SK-N-SH (cell line): ENCODE data around the gene WIPF3. TPM values are rescaled to one million over a fixed set of nuclear protein-coding genes. Genes with fewer than 3 reads are reported as not detected.

ENCODE experiments used
- CTCF ChIA-PET: fragments of 300-600, 350-600 bp; formaldehyde crosslinking; extraction: SDS; loops from one replicate; lab custom pipeline; 2021; lab: Yijun Ruan, JAX
- POLR2A ChIA-PET: fragments of 350-600 bp; sonication (Branson Sonifier 250); formaldehyde crosslinking; extraction: SDS; loops from one replicate; lab custom pipeline; 2020; ENCODE audit warnings: antibody characterized with exemption, inconsistent platforms; lab: Yijun Ruan, JAX
- DNase-seq: peaks from one replicate; pipeline ENCODE4 v3.0.0; 2012
- H2AFZ ChIP-seq: fragments of 200-600 bp; sonication (generic); 2 replicates; pipeline ENCODE4 v1.8.1; 2016; ENCODE audit warnings: antibody characterized with exemption, mild to moderate bottlenecking, low read depth
- H3F3A ChIP-seq: fragments of 200-600 bp; sonication (generic); replicated peaks from 2 replicates; pipeline ENCODE3; 2016; ENCODE audit warnings: antibody characterized with exemption, mild to moderate bottlenecking; ENCODE audit not compliant: insufficient read depth
- H3K27ac ChIP-seq, 2 experiments: fragments of 200-500 bp in 1 of 2; fragments of 200-600 bp in 1 of 2; sonication (Bioruptor generic) in 1 of 2; sonication (generic), shearing (Covaris generic) in 1 of 2; 2 replicates each; pipeline versions ENCODE4 v1.5.1 to v1.6.1; 2014 to 2016; ENCODE audit warnings: low read depth in 2 of 2, inconsistent platforms in 1 of 2, low read length in 1 of 2, mild to moderate bottlenecking in 1 of 2, mixed read lengths in 1 of 2
- H3K27me3 ChIP-seq: fragments of 200-600 bp; sonication (generic), shearing (Covaris generic); 2 replicates; pipeline ENCODE4 v1.6.1; 2016; ENCODE audit warnings: mixed run types; ENCODE audit not compliant: insufficient read depth
- H3K36me3 ChIP-seq, 2 experiments: fragments of 200-500 bp in 1 of 2; fragments of 200-600 bp in 1 of 2; sonication (Bioruptor generic) in 1 of 2; sonication (generic) in 1 of 2; replicated peaks in 1 of 2; 2 replicates each; pipeline versions ENCODE3 to v1.5.1; 2014 to 2016; ENCODE audit warnings: low read length in 1 of 2, mild to moderate bottlenecking in 1 of 2; ENCODE audit not compliant: insufficient read depth in 2 of 2, control insufficient read depth in 1 of 2
- H3K4me1 ChIP-seq, 2 experiments: fragments of 200-500 bp in 1 of 2; fragments of 200-600 bp in 1 of 2; sonication (Bioruptor generic) in 1 of 2; sonication (generic), shearing (Covaris generic) in 1 of 2; 2 replicates each; pipeline versions ENCODE4 v1.5.1 to v1.6.1; 2014 to 2016; ENCODE audit warnings: low read depth in 1 of 2, low read length in 1 of 2, mixed run types in 1 of 2; ENCODE audit not compliant: insufficient read depth in 2 of 2, control insufficient read depth in 1 of 2
- H3K4me2 ChIP-seq: fragments of 200-600 bp; sonication (generic), shearing (Covaris generic); 2 replicates; pipeline ENCODE4 v1.6.1; 2017; ENCODE audit warnings: mixed run types
- H3K4me3 ChIP-seq, 2 experiments: fragments of 200-500 bp in 1 of 2; fragments of 200-600 bp in 1 of 2; sonication (Bioruptor generic) in 1 of 2; sonication (generic), shearing (Covaris generic) in 1 of 2; 2 replicates each; pipeline versions ENCODE4 v1.5.1 to v1.8.1; 2014 to 2016; ENCODE audit warnings: low read depth in 2 of 2, inconsistent platforms in 1 of 2, low read length in 1 of 2, mild to moderate bottlenecking in 1 of 2, mixed read lengths in 1 of 2, moderate library complexity in 1 of 2
- H3K79me2 ChIP-seq: fragments of 200-600 bp; sonication (generic); 2 replicates; pipeline ENCODE4 v1.8.1; 2017; ENCODE audit warnings: mild to moderate bottlenecking; ENCODE audit not compliant: insufficient read depth
- H3K9ac ChIP-seq: fragments of 200-600 bp; sonication (generic); 2 replicates; pipeline ENCODE4 v1.6.1; 2017; ENCODE audit warnings: mixed run types
- H3K9me2 ChIP-seq: fragments of 200-600 bp; sonication (generic); 2 replicates; pipeline ENCODE4 v1.6.1; 2017; ENCODE audit warnings: mixed run types
- H3K9me3 ChIP-seq: fragments of 200-600 bp; sonication (generic); 2 replicates; pipeline ENCODE4 v1.6.1; 2017; ENCODE audit warnings: mixed run types, mild to moderate bottlenecking, moderate library complexity
- H4K20me1 ChIP-seq: fragments of 200-600 bp; sonication (generic); 2 replicates; pipeline ENCODE4 v1.6.1; 2017; ENCODE audit warnings: mild to moderate bottlenecking, mixed run types; ENCODE audit not compliant: insufficient read depth
- FOSL2 ChIP-seq: IDR thresholded peaks from 2 replicates; pipeline ENCODE4 v1.4.0; 2012; ENCODE audit warnings: low read depth, mild to moderate bottlenecking, moderate library complexity, borderline replicate concordance
- FOXJ3 ChIP-seq: sonication (generic); formaldehyde crosslinking; IDR thresholded peaks from 2 replicates; pipeline ENCODE4 v1.5.1; 2020; ENCODE audit warnings: mild to moderate bottlenecking, missing genetic modification reagents
- GATA2 ChIP-seq: sonication (generic); formaldehyde crosslinking; IDR thresholded peaks from 2 replicates; pipeline ENCODE4 v1.5.0; 2020; ENCODE audit warnings: mild to moderate bottlenecking, missing genetic modification reagents
- IRF3 ChIP-seq: fragments of 150-350 bp; IDR thresholded peaks from 2 replicates; pipeline ENCODE4 v1.6.1; 2016; ENCODE audit warnings: mild to moderate bottlenecking, low read depth, low read length
- MEF2A ChIP-seq: IDR thresholded peaks from 2 replicates; pipeline ENCODE4 v1.4.0; 2012; ENCODE audit warnings: low read depth, borderline replicate concordance
- MXI1 ChIP-seq: IDR thresholded peaks from 2 replicates; pipeline ENCODE4 v1.6.1; 2012; ENCODE audit warnings: mild to moderate bottlenecking, low read depth, low read length, improper control_type of control experiment
- RAD21 ChIP-seq: IDR thresholded peaks from 2 replicates; pipeline ENCODE4 v1.6.1; 2012; ENCODE audit warnings: mild to moderate bottlenecking, low read length
- RFX5 ChIP-seq: IDR thresholded peaks from 2 replicates; pipeline ENCODE4 v1.6.1; 2012; ENCODE audit warnings: mild to moderate bottlenecking, improper control_type of control experiment, low read length
- SMC3 ChIP-seq: IDR thresholded peaks from 2 replicates; pipeline ENCODE4 v1.6.1; 2012; ENCODE audit warnings: low read depth, low read length, improper control_type of control experiment
- TCF12 ChIP-seq: IDR thresholded peaks from 2 replicates; pipeline ENCODE4 v1.4.0; 2012
- TEAD4 ChIP-seq: IDR thresholded peaks from 2 replicates; pipeline ENCODE4 v1.4.0; 2012; ENCODE audit warnings: mild to moderate bottlenecking, borderline replicate concordance; ENCODE audit not compliant: insufficient read depth
- YY1 ChIP-seq: IDR thresholded peaks from 2 replicates; pipeline ENCODE4 v1.4.0; 2012; ENCODE audit warnings: low read depth, mild to moderate bottlenecking
- WGBS: methylation state at CpG from one replicate; pipeline ENCODE4 v1.1.6; 2017; ENCODE audit warnings: low lambda C conversion rate; 5-methylcytosine and 5-hydroxymethylcytosine counted together
- polyA plus RNA-seq, 3 experiments: library from polyadenylated mRNA; depleted of rRNA; stranded (reverse); fragments of >200 nt; gene quantifications; 2 replicates each; pipeline ENCODE4 v1.2.3, GENCODE V29; 2012
- TF ChIP-seq, protein P1 (sequence below): IDR thresholded peaks from 2 replicates; pipeline ENCODE4 v1.4.0; 2012; ENCODE audit warnings: low read depth
- TF ChIP-seq, protein P2 (sequence below): fragments of 200-600 bp; sonication (generic); IDR thresholded peaks from 2 replicates; pipeline ENCODE4 v1.6.1; 2017; ENCODE audit warnings: antibody characterized with exemption, mild to moderate bottlenecking, moderate library complexity
- TF ChIP-seq, protein P3 (sequence below): fragments of 150-350 bp; IDR thresholded peaks from 2 replicates; pipeline ENCODE4 v1.6.1; 2017; ENCODE audit warnings: antibody characterized with exemption, low read length, low read depth, borderline replicate concordance

WIPF3 gene
- polyA plus RNA-seq, 1 of the 3 experiments (the other 2 are of a cell fraction) = 0.02 TPM

DNA sequence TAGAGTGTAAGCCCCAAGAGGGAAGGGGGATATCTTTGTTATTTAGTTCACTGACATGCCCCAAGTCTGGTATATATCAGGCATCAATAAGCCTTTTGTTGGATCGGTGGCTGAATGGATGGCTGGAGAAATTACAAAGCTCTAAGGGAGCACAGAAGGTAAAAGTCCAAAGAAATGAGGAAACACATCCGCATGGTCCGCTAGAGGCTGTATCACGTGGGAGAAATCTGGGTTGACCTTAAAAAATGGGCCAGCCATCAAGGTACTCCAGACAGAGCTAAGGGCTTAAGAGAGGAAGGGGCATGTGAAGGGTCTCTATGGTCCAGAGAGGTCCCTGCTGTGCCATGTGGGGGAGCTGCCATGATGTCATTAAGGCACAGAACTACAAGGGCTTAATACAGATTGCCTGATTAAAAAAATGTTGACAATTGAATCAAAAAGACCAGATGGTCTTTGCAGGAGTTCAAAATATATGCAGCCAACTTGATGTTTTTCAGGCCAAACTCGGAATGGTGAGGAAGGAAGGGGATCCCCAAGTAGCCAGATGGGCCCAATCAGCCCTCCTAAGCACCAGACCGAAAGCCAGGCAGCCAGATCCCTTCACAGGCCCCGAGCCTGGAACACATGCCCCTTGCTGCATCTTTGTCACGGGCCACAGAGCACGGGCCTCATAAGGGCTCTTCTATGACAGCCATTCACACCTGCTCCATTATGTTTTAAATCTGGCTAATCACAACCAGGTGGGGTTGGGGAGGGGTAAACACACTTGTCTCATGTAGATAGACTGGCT is 151.4 kb downstream of the WIPF3 start:
- DNase-seq = peak; percentile 50

GRCh38 chr7:29958667-29959358 is 152.5 kb downstream of the WIPF3 start:
- Histone ChIP-seq H3K27me3 (no peaks in the 10 kb centered on the region), H3K79me2 (peaks cover 32% of the 10 kb centered on the region), H3F3A (peaks cover 5% of the 10 kb centered on the region), H4K20me1 (0 out of 2 replicates have a peak, but pooled peaks cover 10% of the 10 kb centered on the region), H3K4me2 (no peak overlapping the region), H2AFZ (no peak overlapping the region), H3K4me1 (peaks cover 0 to 13% of the 10 kb centered on the region in 2 experiments; a peak in 1 of 4 replicates), H3K9ac (no peak overlapping the region), H3K9me2 (no peaks in the 10 kb centered on the region), H3K4me3 (no peak overlapping the region), H3K27ac (no peak overlapping the region; a peak in 1 of 4 replicates), H3K9me3 (no peaks in the 10 kb centered on the region), H3K36me3 (peaks cover 32 to 34% of the 10 kb centered on the region in 2 experiments)
- CTCF ChIA-PET = interaction anchor here (0.9 to 4.9 kb wide), 8 partner anchors 10 to 159 kb away, joined by 3 to 23 read pairs (median 5); no protein-coding TSS in a partner anchor
- WGBS = 95% methylated on average over 8 of the region's 8 CpGs
- no peak for DNase-seq
- POLR2A ChIA-PET = no interaction called here
- no peak for TF ChIP-seq IRF3
- TF ChIP-seq, protein P1, sequence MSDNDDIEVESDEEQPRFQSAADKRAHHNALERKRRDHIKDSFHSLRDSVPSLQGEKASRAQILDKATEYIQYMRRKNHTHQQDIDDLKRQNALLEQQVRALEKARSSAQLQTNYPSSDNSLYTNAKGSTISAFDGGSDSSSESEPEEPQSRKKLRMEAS = no peak
- TF ChIP-seq MEF2A = no peak
- no peak for TF ChIP-seq MXI1
- no peak for TF ChIP-seq GATA2
- TF ChIP-seq, protein P2, sequence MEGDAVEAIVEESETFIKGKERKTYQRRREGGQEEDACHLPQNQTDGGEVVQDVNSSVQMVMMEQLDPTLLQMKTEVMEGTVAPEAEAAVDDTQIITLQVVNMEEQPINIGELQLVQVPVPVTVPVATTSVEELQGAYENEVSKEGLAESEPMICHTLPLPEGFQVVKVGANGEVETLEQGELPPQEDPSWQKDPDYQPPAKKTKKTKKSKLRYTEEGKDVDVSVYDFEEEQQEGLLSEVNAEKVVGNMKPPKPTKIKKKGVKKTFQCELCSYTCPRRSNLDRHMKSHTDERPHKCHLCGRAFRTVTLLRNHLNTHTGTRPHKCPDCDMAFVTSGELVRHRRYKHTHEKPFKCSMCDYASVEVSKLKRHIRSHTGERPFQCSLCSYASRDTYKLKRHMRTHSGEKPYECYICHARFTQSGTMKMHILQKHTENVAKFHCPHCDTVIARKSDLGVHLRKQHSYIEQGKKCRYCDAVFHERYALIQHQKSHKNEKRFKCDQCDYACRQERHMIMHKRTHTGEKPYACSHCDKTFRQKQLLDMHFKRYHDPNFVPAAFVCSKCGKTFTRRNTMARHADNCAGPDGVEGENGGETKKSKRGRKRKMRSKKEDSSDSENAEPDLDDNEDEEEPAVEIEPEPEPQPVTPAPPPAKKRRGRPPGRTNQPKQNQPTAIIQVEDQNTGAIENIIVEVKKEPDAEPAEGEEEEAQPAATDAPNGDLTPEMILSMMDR = no peak
- TF ChIP-seq FOSL2 = no peak
- no peak for TF ChIP-seq YY1
- TF ChIP-seq RFX5 = no peak
- TF ChIP-seq SMC3 = no peak
- no peak for TF ChIP-seq TCF12
- no peak for TF ChIP-seq RAD21

More for the DNA sequence above, 151.4 kb downstream of the WIPF3 start:
- Histone ChIP-seq H3K4me1 (peaks cover 0 to 13% of the 10 kb centered on the region in 2 experiments; a peak in 1 of 4 replicates), H3K9ac (no peak overlapping the region), H3K27me3 (no peaks in the 10 kb centered on the region), H3K4me3 (no peak overlapping the region), H3K36me3 (peaks cover 31 to 42% of the 10 kb centered on the region in 2 experiments), H3F3A (peaks cover 5% of the 10 kb centered on the region), H3K79me2 (peaks cover 32% of the 10 kb centered on the region), H3K9me2 (no peaks in the 10 kb centered on the region), H4K20me1 (0 out of 2 replicates have a peak, but pooled peaks cover 10% of the 10 kb centered on the region), H3K9me3 (no peaks in the 10 kb centered on the region), H3K4me2 (no peak overlapping the region), H2AFZ (no peak overlapping the region), H3K27ac (peak overlapping the region in 1 of 2 experiments; percentile 50; a peak in 1 of 4 replicates)
- 91% methylated on average over 9 of the region's 9 CpGs for WGBS
- TF ChIP-seq TEAD4 (no peak), FOXJ3 (no peak)
- TF ChIP-seq, protein P2 = no peak
- TF ChIP-seq, protein P3, sequence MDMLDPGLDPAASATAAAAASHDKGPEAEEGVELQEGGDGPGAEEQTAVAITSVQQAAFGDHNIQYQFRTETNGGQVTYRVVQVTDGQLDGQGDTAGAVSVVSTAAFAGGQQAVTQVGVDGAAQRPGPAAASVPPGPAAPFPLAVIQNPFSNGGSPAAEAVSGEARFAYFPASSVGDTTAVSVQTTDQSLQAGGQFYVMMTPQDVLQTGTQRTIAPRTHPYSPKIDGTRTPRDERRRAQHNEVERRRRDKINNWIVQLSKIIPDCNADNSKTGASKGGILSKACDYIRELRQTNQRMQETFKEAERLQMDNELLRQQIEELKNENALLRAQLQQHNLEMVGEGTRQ = no peak
- ChIA-PET CTCF (interaction anchor here (0.9 to 4.9 kb wide), 7 partner anchors 12 to 606 kb away, joined by 3 to 23 read pairs (median 4); no protein-coding TSS in a partner anchor), POLR2A (interaction anchor here (0.7 kb wide), 1 partner anchor 28 kb away, joined by 3 read pairs; no protein-coding TSS in a partner anchor)
